ENCODE results near the gene APPL2. TPM values are rescaled to one million over a fixed set of nuclear protein-coding genes. Genes with fewer than 3 reads are reported as not detected.

Gene APPL2
- total RNA-seq, 4 donors from 2014 or later = 28.6 to 30.6 (median 30.3) TPM

DNA sequence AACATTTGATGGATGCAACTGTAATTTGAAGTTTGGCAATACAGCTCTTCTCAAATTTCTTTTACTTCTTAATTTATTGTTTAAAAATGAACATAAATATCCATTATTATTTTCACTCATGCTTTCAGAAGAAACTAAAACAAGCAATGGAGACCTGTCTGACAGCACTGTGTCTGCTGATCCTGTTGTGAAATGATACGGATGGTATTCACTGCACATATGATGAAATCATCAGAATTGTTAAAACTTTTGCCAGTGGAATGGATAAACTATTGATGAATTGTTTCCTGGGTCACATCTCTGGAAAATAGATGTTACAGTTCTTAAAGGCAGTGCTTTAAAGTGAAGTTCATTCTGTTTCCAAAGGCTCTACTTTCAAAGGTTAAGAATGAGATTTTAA lies 69.2 kb downstream of the APPL2 start:
- intact Hi-C loops (cut with DNase I) = no loop called here
- Histone ChIP-seq H3K4me3 (replicated peaks in 1 of 3) (no peak overlapping the region), H3K27ac (no peak overlapping the region), H3K9me3 (no peaks in the 10 kb centered on the region), H3K4me1 (peaks cover 0 to 5% of the 10 kb centered on the region in 2 donors), H3K27me3 (no peaks in the 10 kb centered on the region), H3K36me3 (peaks cover 17 to 21% of the 10 kb centered on the region in 2 donors)
- no peak for TF ChIP-seq POLR2A (IDR thresholded peaks at IDR 0.05)
- TF ChIP-seq, protein P1, sequence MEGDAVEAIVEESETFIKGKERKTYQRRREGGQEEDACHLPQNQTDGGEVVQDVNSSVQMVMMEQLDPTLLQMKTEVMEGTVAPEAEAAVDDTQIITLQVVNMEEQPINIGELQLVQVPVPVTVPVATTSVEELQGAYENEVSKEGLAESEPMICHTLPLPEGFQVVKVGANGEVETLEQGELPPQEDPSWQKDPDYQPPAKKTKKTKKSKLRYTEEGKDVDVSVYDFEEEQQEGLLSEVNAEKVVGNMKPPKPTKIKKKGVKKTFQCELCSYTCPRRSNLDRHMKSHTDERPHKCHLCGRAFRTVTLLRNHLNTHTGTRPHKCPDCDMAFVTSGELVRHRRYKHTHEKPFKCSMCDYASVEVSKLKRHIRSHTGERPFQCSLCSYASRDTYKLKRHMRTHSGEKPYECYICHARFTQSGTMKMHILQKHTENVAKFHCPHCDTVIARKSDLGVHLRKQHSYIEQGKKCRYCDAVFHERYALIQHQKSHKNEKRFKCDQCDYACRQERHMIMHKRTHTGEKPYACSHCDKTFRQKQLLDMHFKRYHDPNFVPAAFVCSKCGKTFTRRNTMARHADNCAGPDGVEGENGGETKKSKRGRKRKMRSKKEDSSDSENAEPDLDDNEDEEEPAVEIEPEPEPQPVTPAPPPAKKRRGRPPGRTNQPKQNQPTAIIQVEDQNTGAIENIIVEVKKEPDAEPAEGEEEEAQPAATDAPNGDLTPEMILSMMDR (IDR thresholded peaks at IDR 0.05) = no peak
- WGBS, 2 donors = 94 to 95% methylated on average over 1 of the region's 1 CpG
- no peak for DNase-seq

DNA sequence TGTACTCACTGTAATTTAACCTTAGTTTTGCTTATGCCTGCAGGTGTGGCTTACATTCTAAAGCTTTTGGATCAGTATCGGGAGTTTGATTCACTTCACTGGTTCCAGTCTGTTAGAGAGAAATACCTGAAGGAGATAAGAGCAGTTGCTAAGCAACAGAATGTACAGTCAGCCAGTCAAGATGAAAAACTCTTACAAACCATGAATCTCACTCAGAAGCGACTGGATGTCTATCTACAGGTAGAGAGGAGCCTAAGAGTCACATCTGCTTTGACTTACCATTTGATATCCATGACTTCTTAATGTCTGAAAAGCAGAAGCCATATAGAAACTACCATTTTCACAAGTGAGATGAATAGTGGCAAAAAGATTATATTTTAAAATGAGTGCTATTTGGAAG lies 71.9 kb downstream of the APPL2 start:
- TF ChIP-seq, protein P1 (IDR thresholded peaks at IDR 0.05) = no peak
- no peak for TF ChIP-seq POLR2A (IDR thresholded peaks at IDR 0.05)
- Histone ChIP-seq H3K36me3 (peaks cover 17 to 31% of the 10 kb centered on the region in 2 donors), H3K27ac (no peak overlapping the region), H3K4me1 (peaks cover 0 to 5% of the 10 kb centered on the region in 2 donors), H3K9me3 (no peaks in the 10 kb centered on the region), H3K4me3 (replicated peaks in 1 of 3) (no peak overlapping the region), H3K27me3 (no peaks in the 10 kb centered on the region)
- WGBS, 2 donors = 48 to 51% methylated on average over 2 of the region's 2 CpGs
- DNase-seq = no peak
- intact Hi-C loops (cut with DNase I) = no loop called here

DNA sequence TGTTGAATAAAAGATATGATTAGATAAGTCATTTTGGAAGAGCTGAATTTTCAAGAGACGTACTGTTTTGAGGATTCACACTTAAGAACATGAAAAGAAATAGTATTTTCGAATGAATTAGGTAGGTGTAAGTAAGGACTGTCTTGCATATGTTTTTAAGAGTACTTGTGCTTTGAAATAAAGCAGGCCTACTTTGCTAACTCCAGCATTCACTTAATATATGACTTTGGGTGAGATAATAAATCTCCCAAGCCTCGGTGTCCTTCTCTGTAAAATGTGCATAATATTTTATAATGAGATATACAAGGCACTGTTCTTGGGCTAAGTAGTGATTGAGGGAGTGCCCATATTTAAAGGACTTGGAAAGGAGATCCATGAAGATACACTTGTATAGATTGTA lies 73.8 kb downstream of the APPL2 start:
- H3K4me3 ChIP-seq (replicated peaks in 1 of 3) = no peak overlapping the region
- no peaks in the 10 kb centered on the region for H3K9me3 ChIP-seq
- no peak overlapping the region for H3K27ac ChIP-seq
- H3K36me3 ChIP-seq = peaks cover 17 to 41% of the 10 kb centered on the region in 2 donors
- DNase-seq = no peak
- 89 to 95% methylated on average over 3 of the region's 3 CpGs for WGBS, 2 donors
- peaks cover 0 to 5% of the 10 kb centered on the region in 2 donors for H3K4me1 ChIP-seq
- intact Hi-C loops (cut with DNase I) = no loop called here
- TF ChIP-seq POLR2A (IDR thresholded peaks at IDR 0.05) = no peak
- TF ChIP-seq, protein P1 (IDR thresholded peaks at IDR 0.05) = no peak
- H3K27me3 ChIP-seq = no peaks in the 10 kb centered on the region

DNA sequence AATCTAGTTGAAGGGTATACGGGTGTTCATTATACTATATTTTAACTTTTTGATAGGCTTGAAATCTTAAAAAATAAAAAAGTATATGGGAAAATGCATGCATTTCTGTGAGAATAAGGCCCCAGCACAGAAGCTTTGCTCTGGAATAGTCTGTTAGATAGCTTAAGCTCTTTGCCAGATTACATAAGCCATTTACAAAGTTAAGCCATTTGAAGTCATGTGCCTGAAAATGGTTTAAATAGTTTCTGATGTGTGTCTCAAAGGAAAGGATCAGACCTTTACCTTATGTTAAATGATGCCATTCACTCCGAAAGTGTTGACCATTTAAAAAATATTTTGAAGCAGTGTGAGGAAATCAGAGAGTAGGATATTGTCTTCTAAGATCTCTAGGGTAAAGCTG lies 77.1 kb downstream of the APPL2 start:
- Histone ChIP-seq H3K9me3 (no peaks in the 10 kb centered on the region), H3K4me3 (replicated peaks in 1 of 3) (no peak overlapping the region), H3K36me3 (peaks cover 11 to 24% of the 10 kb centered on the region in 2 donors), H3K27me3 (no peaks in the 10 kb centered on the region), H3K4me1 (peaks cover 0 to under 1% of the 10 kb centered on the region in 2 donors), H3K27ac (no peak overlapping the region)
- no peak for DNase-seq
- WGBS, 2 donors = 91 to 96% methylated on average over 2 of the region's 2 CpGs
- TF ChIP-seq, protein P1 (IDR thresholded peaks at IDR 0.05) = no peak
- TF ChIP-seq POLR2A (IDR thresholded peaks at IDR 0.05) = no peak
- intact Hi-C loops (cut with DNase I) = no loop called here

DNA sequence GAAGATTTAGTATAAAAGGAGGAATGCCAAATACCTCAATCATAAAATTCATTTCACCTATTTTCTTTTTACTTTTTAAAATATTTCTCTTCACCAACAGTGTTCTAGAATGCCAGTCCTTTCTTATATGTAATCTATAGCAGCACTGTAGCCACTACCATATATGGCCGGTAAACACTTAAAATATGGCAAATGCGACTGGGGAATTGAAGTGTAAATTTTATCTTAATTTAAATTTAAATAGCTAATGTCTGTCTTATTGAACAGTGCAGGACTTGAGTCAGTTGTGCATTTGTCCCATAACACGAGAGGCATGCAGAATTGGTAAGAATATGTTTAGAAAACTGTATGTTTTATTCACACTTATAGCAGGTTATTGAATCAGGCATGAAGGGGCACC lies 78.4 kb downstream of the APPL2 start:
- peaks cover 15 to 32% of the 10 kb centered on the region in 2 donors for H3K36me3 ChIP-seq
- no peak overlapping the region for H3K27ac ChIP-seq
- no peak overlapping the region for H3K4me3 ChIP-seq (replicated peaks in 1 of 3)
- H3K4me1 ChIP-seq = no peaks in the 10 kb centered on the region
- no peaks in the 10 kb centered on the region for H3K9me3 ChIP-seq
- DNase-seq = no peak
- 94 to 95% methylated on average over 3 of the region's 3 CpGs for WGBS, 2 donors
- TF ChIP-seq POLR2A (IDR thresholded peaks at IDR 0.05) = no peak
- TF ChIP-seq, protein P1 (IDR thresholded peaks at IDR 0.05) = no peak
- H3K27me3 ChIP-seq = no peaks in the 10 kb centered on the region
- intact Hi-C loops (cut with DNase I) = no loop called here

Measured in thyroid gland (tissue), 4 donors.